Esophagus squamous epithelium (tissue), 5 donors: ENCODE measurements around the gene ADRM1. TPM values are rescaled to one million over a fixed set of nuclear protein-coding genes. Genes with fewer than 3 reads are reported as not detected.

ENCODE experiments used
- DNase-seq: peaks from one replicate; lab custom pipeline; 2025; lab: John Stamatoyannopoulos, UW
- H3K27ac ChIP-seq, 4 donors: fragments of 200-600 bp; sonication (generic); one replicate each; pipeline ENCODE4 v1.5.1; 2016 to 2019; ENCODE audit warnings: mild to moderate bottlenecking in 1 of 4
- H3K27me3 ChIP-seq, 4 donors: fragments of 200-600 bp; sonication (generic); 1 replicate in 3 of 4; 2 replicates in 1 of 4; pipeline versions ENCODE4 v1.5.1 to v1.6.0; 2017 to 2021; ENCODE audit warnings: antibody characterized with exemption in 1 of 4
- H3K36me3 ChIP-seq, 3 donors: fragments of 200-600 bp; sonication (generic); one replicate each; pipeline ENCODE4 v1.5.1; 2016 to 2019
- H3K4me1 ChIP-seq, 3 donors: fragments of 200-600 bp; sonication (generic); one replicate each; pipeline ENCODE4 v1.5.1; 2017 to 2019
- H3K4me3 ChIP-seq, 4 donors: fragments of 200-600 bp; sonication (generic); 1 replicate in 3 of 4; 2 replicates in 1 of 4; pipeline ENCODE4 v1.5.1; 2016 to 2019; ENCODE audit warnings: mild to moderate bottlenecking in 2 of 4, moderate library complexity in 1 of 4
- H3K9me3 ChIP-seq, 3 donors: fragments of 200-600 bp; sonication (generic); one replicate each; pipeline ENCODE4 v1.5.1; 2016 to 2019
- CTCF ChIP-seq, 6 experiments: fragments of 450-650 bp in 4 of 6; fragments of 200-600 bp in 2 of 6; sonication (generic) in 2 of 6; IDR thresholded peaks; one replicate each; pipeline ENCODE4 v1.5.1; 2016 to 2019; ENCODE audit warnings: antibody characterized with exemption in 6 of 6, mild to moderate bottlenecking in 4 of 6, moderate library complexity in 4 of 6
- POLR2A ChIP-seq, 4 donors: fragments of 450-650 bp; IDR thresholded peaks; one replicate each; pipeline ENCODE4 v1.6.1; 2017; ENCODE audit warnings: antibody characterized with exemption in 4 of 4, mild to moderate bottlenecking in 4 of 4, moderate library complexity in 3 of 4
- WGBS, 2 donors: methylation state at CpG; one replicate each; pipeline ENCODE4 v1.1.5; 2018; 5-methylcytosine and 5-hydroxymethylcytosine counted together
- intact Hi-C: fragments of 100-400 bp; cut with DNase I; formaldehyde crosslinking; loops from one replicate; pipeline ENCODE4 v1.15.0; 2022
- total RNA-seq, 4 donors: library from RNA; depleted of rRNA; stranded (reverse); fragments of >200 nt; gene quantifications; one replicate each; pipeline ENCODE4 v1.1.0, GENCODE V29; 2016
- donor health status: DM: yes; HTN: yes; CAD: no.

The ADRM1 gene
- total RNA-seq, 4 donors from 2014 or later: 126 to 173 (median 133) TPM

- H3K27ac ChIP-seq: no peak overlapping the region
- intact Hi-C loops: no loop called here
- peaks cover 13 to 91% (median 25%) of the 10 kb centered on the region in 3 donors for H3K36me3 ChIP-seq
- H3K9me3 ChIP-seq: no peaks in the 10 kb centered on the region
- WGBS, 2 donors: 91 to 93% methylated on average over 10 of the region's 10 CpGs
- H3K4me1 ChIP-seq: peaks cover 0 to 19% (median 6%) of the 10 kb centered on the region in 3 donors
- H3K27me3 ChIP-seq: no peaks in the 10 kb centered on the region
- no peak for DNase-seq
- TF ChIP-seq CTCF (IDR thresholded peaks at IDR 0.05) (no peak), POLR2A (IDR thresholded peaks at IDR 0.05) (no peak)
- no peak overlapping the region for H3K4me3 ChIP-seq
Observed at GRCh38 chr20:62266340-62266739, 36.5 kb upstream of the ADRM1 start.

GRCh38 chr20:62266851-62267250 lies 35.9 kb upstream of the ADRM1 start:
- Histone ChIP-seq H3K36me3 (peaks cover 13 to 91% (median 23%) of the 10 kb centered on the region in 3 donors), H3K27ac (no peak overlapping the region), H3K9me3 (no peaks in the 10 kb centered on the region), H3K27me3 (no peaks in the 10 kb centered on the region), H3K4me3 (no peak overlapping the region), H3K4me1 (peaks cover 0 to 19% (median 6%) of the 10 kb centered on the region in 3 donors)
- intact Hi-C loops: no loop called here
- no peak for DNase-seq
- 59% methylated on average over 12 of the region's 13 CpGs for WGBS, 2 donors
- TF ChIP-seq CTCF (IDR thresholded peaks at IDR 0.05): no peak
- TF ChIP-seq POLR2A (IDR thresholded peaks at IDR 0.05): no peak

- Histone ChIP-seq H3K4me1 (peaks cover 0 to 19% (median 6%) of the 10 kb centered on the region in 3 donors), H3K27me3 (no peaks in the 10 kb centered on the region), H3K27ac (no peak overlapping the region), H3K4me3 (no peak overlapping the region), H3K9me3 (no peaks in the 10 kb centered on the region), H3K36me3 (peaks cover 16 to 91% (median 25%) of the 10 kb centered on the region in 3 donors)
- intact Hi-C loops: no loop called here
- TF ChIP-seq CTCF (IDR thresholded peaks at IDR 0.05) (no peak), POLR2A (IDR thresholded peaks at IDR 0.05) (no peak)
- no peak for DNase-seq
- 61 to 78% methylated on average over 9 to 10 of the region's 10 CpGs for WGBS, 2 donors
Observed at GRCh38 chr20:62267543-62267942, 35.3 kb upstream of the ADRM1 start.

GRCh38 chr20:62268228-62268900 lies 34.4 kb upstream of the ADRM1 start:
- Histone ChIP-seq H3K9me3 (no peaks in the 10 kb centered on the region), H3K4me3 (no peak overlapping the region), H3K27ac (no peak overlapping the region), H3K36me3 (peaks cover 10 to 91% (median 29%) of the 10 kb centered on the region in 3 donors), H3K4me1 (peaks cover 0 to 19% (median 6%) of the 10 kb centered on the region in 3 donors), H3K27me3 (no peaks in the 10 kb centered on the region)
- 74 to 86% methylated on average over 6 to 7 of the region's 7 CpGs for WGBS, 2 donors
- TF ChIP-seq POLR2A (IDR thresholded peaks at IDR 0.05) (no peak), CTCF (IDR thresholded peaks at IDR 0.05) (no peak)
- intact Hi-C loops: no loop called here
- no peak for DNase-seq

GRCh38 chr20:62269378-62269777 lies 33.4 kb upstream of the ADRM1 start:
- Histone ChIP-seq H3K36me3 (peaks cover 7 to 91% (median 25%) of the 10 kb centered on the region in 3 donors), H3K4me3 (no peak overlapping the region), H3K27ac (no peak overlapping the region), H3K9me3 (no peaks in the 10 kb centered on the region), H3K27me3 (no peaks in the 10 kb centered on the region), H3K4me1 (peaks cover 0 to 19% (median 6%) of the 10 kb centered on the region in 3 donors)
- intact Hi-C loops: no loop called here
- DNase-seq: no peak
- TF ChIP-seq POLR2A (IDR thresholded peaks at IDR 0.05) (no peak), CTCF (IDR thresholded peaks at IDR 0.05) (no peak)
- 90 to 91% methylated on average over 9 to 12 of the region's 14 CpGs for WGBS, 2 donors
